Esophagus (tissue), 2 donors: ENCODE results near the gene ARL4C. TPM values are rescaled to one million over a fixed set of nuclear protein-coding genes. Genes with fewer than 3 reads are reported as not detected.

ENCODE experiments used
- H3K27ac ChIP-seq, 2 donors: one replicate each; pipeline ENCODE4 v1.5.1; 2013; ENCODE audit warnings: low read depth in 2 of 2, mild to moderate bottlenecking in 2 of 2, inconsistent platforms in 1 of 2, low read length in 1 of 2, moderate library complexity in 1 of 2
- H3K27me3 ChIP-seq, 2 donors: one replicate each; pipeline ENCODE4 v1.6.1; 2013; ENCODE audit warnings: low read length in 2 of 2, control low read depth in 1 of 2, mild to moderate bottlenecking in 1 of 2; ENCODE audit not compliant: insufficient read depth in 2 of 2, control insufficient read depth in 1 of 2
- H3K36me3 ChIP-seq, 2 donors: one replicate each; pipeline ENCODE4 v1.6.1; 2013; ENCODE audit warnings: low read length in 1 of 2; ENCODE audit not compliant: control insufficient read depth in 2 of 2, insufficient read depth in 2 of 2
- H3K4me1 ChIP-seq, 2 donors: one replicate each; pipeline ENCODE4 v1.6.1; 2013; ENCODE audit warnings: low read length in 1 of 2; ENCODE audit not compliant: control insufficient read depth in 2 of 2, insufficient read depth in 2 of 2
- H3K4me3 ChIP-seq, 2 donors: one replicate each; pipeline ENCODE4 v1.5.1; 2013; ENCODE audit warnings: low read length in 2 of 2, mild to moderate bottlenecking in 2 of 2, low read depth in 1 of 2, moderate library complexity in 1 of 2
- H3K9me3 ChIP-seq, 2 donors: one replicate each; pipeline ENCODE4 v1.6.1; 2013; ENCODE audit warnings: mild to moderate bottlenecking in 2 of 2, low read depth in 1 of 2, low read length in 1 of 2, moderate library complexity in 1 of 2; ENCODE audit not compliant: control insufficient read depth in 2 of 2, insufficient read depth in 1 of 2
- WGBS, 2 donors: extraction: QIAGEN DNeasy Blood & Tissue Kit; methylation state at CpG; one replicate each; pipeline ENCODE4 v1.1.7; 2013; 5-methylcytosine and 5-hydroxymethylcytosine counted together
- polyA plus RNA-seq, 2 donors: library from polyadenylated mRNA; stranded (reverse); fragments of 200-250 nt; gene quantifications; one replicate each; pipeline ENCODE4 v1.2.3, GENCODE V29; 2013
- donor health status: healthy with polysubstance abuse.
- donor health status: Bipolar disorder and iron deficiency.

ARL4C gene
- polyA plus RNA-seq, 2 donors, result 13.3 to 16.3 TPM

- no peaks in the 10 kb centered on the region for H3K9me3 ChIP-seq
- peak overlapping the region in 1 of 2 donors; percentile 3 for H3K27ac ChIP-seq
- no peaks in the 10 kb centered on the region for H3K27me3 ChIP-seq
- whole genome bisulfite sequencing, 2 donors, result 42 to 47% methylated on average over 3 of the region's 3 CpGs
- no peaks in the 10 kb centered on the region for H3K36me3 ChIP-seq
- no peak overlapping the region for H3K4me3 ChIP-seq
- no peaks in the 10 kb centered on the region for H3K4me1 ChIP-seq
Observed at GRCh38 chr2:234502285-234502918, 5.5 kb upstream of the ARL4C start.

GRCh38 chr2:234500394-234501006 is 3.6 kb upstream of the ARL4C start:
- WGBS, 2 donors, result 33 to 34% methylated on average over 9 of the region's 9 CpGs
- H3K4me1 ChIP-seq, result peaks cover 2 to 4% of the 10 kb centered on the region in 2 donors
- no peaks in the 10 kb centered on the region for H3K9me3 ChIP-seq
- H3K27me3 ChIP-seq, result no peaks in the 10 kb centered on the region
- no peaks in the 10 kb centered on the region for H3K36me3 ChIP-seq
- H3K4me3 ChIP-seq, result no peak overlapping the region
- H3K27ac ChIP-seq, result no peak overlapping the region

- Histone ChIP-seq H3K27me3 (no peaks in the 10 kb centered on the region), H3K36me3 (no peaks in the 10 kb centered on the region), H3K9me3 (no peaks in the 10 kb centered on the region), H3K4me3 (peak overlapping the region; percentile 60 to 87), H3K4me1 (peaks cover 4% of the 10 kb centered on the region in 2 donors), H3K27ac (peak overlapping the region; percentile 73 to 92)
- WGBS, 2 donors, result 54 to 60% methylated on average over 35 to 37 of the region's 37 CpGs
Observed at GRCh38 chr2:234497594-234498235, 834 bp upstream of the ARL4C start.

GRCh38 chr2:234496055-234496834 is 636 bp downstream of the ARL4C start:
- no peaks in the 10 kb centered on the region for H3K27me3 ChIP-seq
- peaks cover 4 to 6% of the 10 kb centered on the region in 2 donors for H3K4me1 ChIP-seq
- peak overlapping the region; percentile 84 to 87 for H3K4me3 ChIP-seq
- 1% methylated on average over 70 to 89 of the region's 89 CpGs for WGBS, 2 donors
- H3K9me3 ChIP-seq, result no peaks in the 10 kb centered on the region
- H3K36me3 ChIP-seq, result no peaks in the 10 kb centered on the region
- H3K27ac ChIP-seq, result peak overlapping the region; percentile 92 to 95

- WGBS, 2 donors, result 4 to 6% methylated on average over 40 of the region's 40 CpGs
- no peaks in the 10 kb centered on the region for H3K36me3 ChIP-seq
- peak overlapping the region; percentile 84 to 87 for H3K4me3 ChIP-seq
- peaks cover 4 to 6% of the 10 kb centered on the region in 2 donors for H3K4me1 ChIP-seq
- H3K27me3 ChIP-seq, result no peaks in the 10 kb centered on the region
- H3K27ac ChIP-seq, result peak overlapping the region; percentile 92 to 95
- H3K9me3 ChIP-seq, result no peaks in the 10 kb centered on the region
Observed at GRCh38 chr2:234495251-234496054, 1.4 kb downstream of the ARL4C start.

- Histone ChIP-seq H3K27me3 (no peaks in the 10 kb centered on the region), H3K9me3 (no peaks in the 10 kb centered on the region), H3K4me3 (peak overlapping the region; percentile 84 to 87), H3K27ac (peak overlapping the region; percentile 92 to 95), H3K4me1 (peaks cover 4 to 6% of the 10 kb centered on the region in 2 donors), H3K36me3 (no peaks in the 10 kb centered on the region)
- WGBS, 2 donors, result 17% methylated on average over 9 of the region's 9 CpGs
Observed at GRCh38 chr2:234494361-234495250, 2.3 kb downstream of the ARL4C start.

GRCh38 chr2:234493796-234494195 is 3.1 kb downstream of the ARL4C start:
- Histone ChIP-seq H3K4me1 (peaks cover 4 to 6% of the 10 kb centered on the region in 2 donors), H3K36me3 (no peaks in the 10 kb centered on the region), H3K27me3 (no peaks in the 10 kb centered on the region), H3K27ac (no peak overlapping the region), H3K4me3 (peak overlapping the region in 1 of 2 donors; percentile 87), H3K9me3 (no peaks in the 10 kb centered on the region)
- WGBS, 2 donors, result 31 to 44% methylated on average over 4 of the region's 4 CpGs

GRCh38 chr2:234492717-234493485 is 4.0 kb downstream of the ARL4C start:
- Histone ChIP-seq H3K36me3 (no peaks in the 10 kb centered on the region), H3K27ac (peak overlapping the region; percentile 16 to 30), H3K4me1 (peaks cover 4 to 6% of the 10 kb centered on the region in 2 donors), H3K4me3 (peak overlapping the region; percentile 22 to 87), H3K27me3 (no peaks in the 10 kb centered on the region), H3K9me3 (no peaks in the 10 kb centered on the region)
- 58 to 63% methylated on average over 10 of the region's 10 CpGs for WGBS, 2 donors
